Endometrial microvascular endothelial cells (primary cell): Measurements from ENCODE around the gene TRPM2. TPM values are rescaled to one million over a fixed set of nuclear protein-coding genes. Genes with fewer than 3 reads are reported as not detected.
"Not testable (repeated sequence)": the region's sequence is repeated elsewhere in the genome, so short reads cannot be mapped to it uniquely, and the experiment has no call there.

ENCODE experiments used
- in situ Hi-C: cut with HindIII; loops from 2 replicates; pipeline ENCODE4 v1.10.0; 2017; ENCODE audit warnings: low sequenced_read_pairs, low pct_unique_long_range_greater_than_20kb; ENCODE audit errors: inconsistent ontology term
- total RNA-seq: library from RNA; depleted of rRNA; stranded (reverse); fragments of >200 nt; gene quantifications from one replicate; pipeline ENCODE4 v1.2.3, GENCODE V29; 2015; ENCODE audit errors: inconsistent ontology term

Gene TRPM2
- total RNA-seq, 1 donor from 2014 or later, result 19.0 TPM

DNA sequence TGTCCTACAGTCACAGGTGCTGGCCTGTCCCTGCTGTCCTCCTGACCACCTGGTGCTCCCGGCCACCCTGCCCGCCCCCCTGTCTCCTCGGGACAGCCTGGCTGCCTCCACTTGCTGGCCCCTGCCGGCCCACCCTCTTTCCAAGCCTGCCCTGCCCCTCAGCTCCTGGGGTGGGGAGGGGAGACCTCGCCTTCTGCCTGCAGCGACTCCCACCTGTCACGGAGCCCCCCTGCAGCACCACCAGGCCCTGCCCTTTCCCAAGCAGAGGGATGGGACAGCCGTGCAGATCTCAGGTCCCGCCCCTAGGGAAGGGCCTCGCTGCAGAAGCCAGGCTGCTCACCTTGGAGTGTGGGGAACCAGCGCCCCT, 109.4 kb downstream of the TRPM2 start:
- in situ Hi-C loops, result no loop called here

DNA sequence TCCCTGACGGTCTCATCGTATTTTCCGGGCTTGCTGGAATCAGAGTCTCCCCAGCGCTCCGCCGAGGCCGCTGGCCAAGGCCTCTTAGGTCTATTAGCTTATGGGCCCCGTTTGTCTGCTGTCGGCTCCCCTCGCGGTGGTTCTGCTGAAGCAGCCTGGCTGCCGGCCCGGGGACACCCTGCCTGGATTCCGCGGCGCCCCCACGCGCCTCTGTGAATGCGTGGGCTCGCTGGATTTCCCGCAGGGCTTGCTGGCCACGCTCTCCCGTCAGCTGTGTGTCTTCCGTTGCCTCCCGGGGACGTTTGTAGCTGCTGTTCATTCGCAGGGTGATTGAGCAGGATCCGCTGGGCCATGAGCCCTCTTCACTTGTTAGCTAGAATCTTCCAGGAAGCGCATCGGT, 110.3 kb downstream of the TRPM2 start:
- in situ Hi-C loops, result no loop called here

DNA sequence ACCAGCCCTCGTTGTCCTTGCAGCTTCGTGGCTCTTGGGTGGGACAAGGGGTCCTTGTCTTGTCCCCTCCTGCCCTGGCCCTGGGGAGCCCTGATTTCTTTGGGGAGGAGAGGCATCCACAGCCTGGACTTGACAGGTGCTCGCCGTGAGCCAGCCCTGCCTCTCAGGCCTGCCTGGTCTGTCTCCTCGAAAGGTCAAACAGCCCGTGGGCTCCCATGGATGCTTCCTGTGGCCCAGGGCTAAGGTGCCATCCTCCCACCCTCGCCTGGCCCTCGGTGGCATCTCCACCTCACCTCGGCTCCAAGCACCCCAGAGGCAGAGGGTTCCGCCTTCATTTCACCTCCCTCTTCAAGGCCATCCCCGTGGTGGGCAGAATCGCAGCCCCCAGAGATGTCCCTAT, 110.9 kb downstream of the TRPM2 start:
- in situ Hi-C loops, result no loop called here

DNA sequence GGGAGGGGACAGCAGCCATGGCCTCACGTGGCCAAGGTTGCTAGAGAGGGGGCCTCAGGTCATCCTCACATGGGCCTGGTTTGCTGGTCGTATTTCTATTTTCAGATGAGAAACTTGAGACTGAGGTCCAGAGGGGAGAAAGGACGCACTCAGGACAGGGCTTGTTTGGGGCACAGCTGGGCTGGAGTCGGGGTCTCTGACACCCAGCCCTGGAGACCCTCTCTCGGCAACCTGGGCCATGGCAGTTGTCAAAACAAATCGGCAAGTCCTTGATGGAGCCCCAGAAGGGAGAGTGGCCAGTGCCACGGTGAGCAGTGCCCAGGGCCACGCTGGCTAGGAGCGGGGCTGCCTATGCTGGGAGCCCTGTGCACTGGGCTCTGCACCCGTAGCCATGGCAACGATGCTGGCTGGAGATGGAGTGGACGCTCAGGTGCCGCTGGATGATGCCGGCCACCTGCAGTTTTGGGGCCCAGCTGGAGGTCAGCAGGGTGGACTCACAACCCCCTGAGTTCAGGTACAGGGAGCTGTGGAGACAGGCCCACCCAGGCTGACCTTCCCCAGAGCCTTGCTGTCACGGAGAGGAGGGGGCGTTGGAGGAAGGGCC, 113.0 kb downstream of the TRPM2 start:
- in situ Hi-C loops, result no loop called here

DNA sequence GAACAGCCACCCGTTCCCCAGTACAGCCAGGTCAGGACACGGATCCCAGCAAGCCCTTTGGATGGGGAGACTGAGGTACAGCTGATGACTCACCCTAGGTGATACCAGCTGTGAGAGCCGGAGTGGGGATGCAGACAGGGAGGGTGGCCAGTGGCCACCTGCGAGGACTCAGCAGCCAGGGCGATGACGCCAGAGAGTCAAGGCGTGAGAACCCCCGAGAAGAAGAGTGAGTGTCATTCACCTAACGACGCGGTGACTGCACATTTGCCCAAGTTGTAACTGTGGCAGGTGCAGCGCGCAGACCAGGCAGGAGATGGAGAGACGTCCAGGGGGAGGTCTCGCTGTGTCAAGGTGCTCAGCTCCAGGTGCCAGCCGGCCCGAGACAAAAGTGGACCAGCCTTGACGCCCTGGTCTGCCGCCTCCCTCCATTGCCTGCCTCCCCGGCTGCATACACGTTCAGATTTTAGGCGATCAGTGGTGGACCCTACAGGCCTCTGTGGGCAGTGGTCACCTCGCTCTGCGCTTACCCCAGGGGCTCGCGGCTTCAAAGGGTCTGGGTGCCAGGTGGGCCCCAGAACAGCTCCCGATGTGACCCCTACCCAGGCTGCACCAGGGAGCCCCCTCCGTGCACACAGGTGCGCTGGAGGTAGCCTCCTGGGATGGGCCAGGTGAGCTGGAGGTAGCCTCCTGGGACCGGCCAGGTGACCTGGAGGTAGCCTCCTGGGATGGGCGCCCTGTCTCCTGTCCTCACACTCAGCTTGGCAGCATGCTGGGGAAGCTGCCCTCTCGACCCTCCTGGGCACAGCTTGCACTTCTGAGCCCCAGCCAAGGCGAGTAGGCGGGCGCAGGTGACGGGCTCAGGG, 113.8 kb downstream of the TRPM2 start:
- in situ Hi-C loops, result no loop called here

DNA sequence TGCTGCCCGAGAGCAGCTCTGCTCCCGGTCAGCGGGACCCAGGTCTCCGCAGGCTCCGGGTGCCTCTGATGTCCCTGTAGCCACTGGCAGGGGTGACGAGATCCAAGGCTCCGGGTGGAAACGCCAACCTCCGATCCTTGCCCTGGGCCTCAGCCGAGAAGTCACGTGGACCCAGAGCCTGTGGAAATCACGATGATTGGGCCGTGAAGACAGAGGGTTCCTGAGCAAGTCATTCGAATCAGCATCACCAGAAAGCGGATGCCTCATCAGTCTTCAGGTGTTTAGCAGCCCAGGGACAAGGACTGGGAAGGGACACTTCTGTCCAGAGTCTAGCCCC, 114.4 kb downstream of the TRPM2 start:
- in situ Hi-C loops, result no loop called here

DNA sequence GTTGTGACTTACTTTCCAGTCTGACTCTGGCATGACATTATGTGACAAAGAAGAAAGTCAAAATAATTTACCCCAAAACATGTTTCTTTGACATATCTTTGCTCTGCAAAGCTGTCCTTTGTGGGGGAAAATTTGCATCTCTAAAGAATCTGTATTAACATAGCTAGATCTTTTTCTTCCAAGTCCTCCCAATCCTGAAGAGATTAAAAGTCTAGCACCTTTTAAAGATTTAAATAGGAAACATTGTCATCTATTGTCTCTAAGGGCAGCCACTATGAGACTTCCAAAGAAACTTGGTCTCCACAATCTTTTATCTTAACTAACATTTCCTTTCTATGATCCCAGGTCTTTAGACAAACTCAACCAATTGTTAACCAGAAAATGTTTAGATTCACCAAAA, 117.9 kb downstream of the TRPM2 start:
- in situ Hi-C loops, result no loop called here

DNA sequence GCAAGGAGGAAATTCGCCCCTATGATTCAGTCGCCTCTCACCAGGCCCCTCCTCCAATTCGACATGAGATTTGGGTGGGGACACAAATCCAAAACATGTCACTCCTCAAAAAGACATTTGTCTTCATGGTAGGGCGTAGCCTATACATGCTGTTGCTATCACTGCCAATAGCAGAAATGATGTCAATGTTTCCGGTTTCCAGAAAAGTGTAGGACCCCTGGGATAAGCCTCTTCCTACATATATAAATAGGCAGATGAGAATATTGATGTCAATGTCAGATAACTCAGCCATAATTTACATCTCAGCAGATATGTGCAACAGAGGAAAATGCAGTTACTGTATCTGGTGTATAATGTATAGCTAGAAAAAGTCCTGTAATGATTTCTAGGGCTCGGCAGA, 118.6 kb downstream of the TRPM2 start:
- in situ Hi-C loops, result no loop called here

DNA sequence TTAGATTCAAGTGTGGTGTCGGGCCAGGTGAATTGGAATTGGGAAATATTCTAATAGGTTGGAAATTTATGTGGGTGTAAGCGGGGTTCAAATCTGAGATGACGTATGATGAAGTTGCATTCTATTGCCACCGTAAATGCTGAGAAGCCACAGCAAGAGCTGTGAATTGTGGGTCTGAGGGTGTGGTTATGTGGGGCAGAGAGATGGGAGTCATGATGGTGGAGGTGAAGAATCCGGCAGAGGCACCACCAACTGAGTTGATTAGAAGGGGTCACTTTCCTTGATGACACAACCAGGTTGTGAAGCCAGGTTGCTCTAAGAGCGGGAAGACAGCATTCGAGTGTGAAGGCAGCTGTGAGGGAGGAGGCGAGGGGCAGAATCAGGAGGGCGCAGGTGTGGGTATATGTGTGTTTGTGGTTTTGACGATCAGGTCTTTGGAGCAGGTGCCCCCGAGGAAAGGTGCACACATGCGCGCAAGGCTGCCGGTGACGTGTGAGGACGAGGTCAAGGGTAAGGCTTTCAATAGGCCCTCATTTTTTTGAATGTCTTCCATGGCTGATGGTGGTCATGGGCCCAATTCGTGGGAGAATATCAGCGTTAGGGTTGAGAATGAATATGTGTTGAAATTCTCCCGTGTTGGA, 120.6 kb downstream of the TRPM2 start:
- in situ Hi-C loops, result no loop called here

DNA sequence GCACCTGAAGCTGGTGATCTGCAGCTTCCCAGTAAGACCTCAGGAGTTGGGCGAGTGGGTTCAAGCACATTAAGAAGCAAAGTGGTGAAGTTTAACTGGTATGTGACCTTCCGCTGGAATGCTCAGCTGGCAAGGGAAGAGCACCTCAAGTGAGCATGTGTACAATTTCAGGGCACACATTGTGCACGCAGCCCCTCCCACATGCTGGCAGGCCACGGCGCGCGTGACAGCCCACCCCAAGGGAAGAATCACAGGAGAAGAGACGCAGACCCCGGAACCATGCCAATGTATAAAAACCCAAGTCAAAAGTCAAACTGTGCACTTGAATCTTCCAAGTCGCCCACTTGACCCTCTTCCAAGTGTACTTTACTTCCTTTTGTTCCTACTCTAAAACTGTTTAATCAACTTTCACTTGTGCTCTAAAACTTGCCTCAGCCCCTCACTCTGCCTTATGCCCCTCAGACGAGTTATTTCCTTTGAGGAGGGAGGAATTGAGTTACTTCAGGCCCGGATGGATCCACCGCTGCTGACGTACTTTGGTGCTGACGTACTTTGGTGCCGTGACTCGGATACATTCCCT, 121.9 kb downstream of the TRPM2 start:
- in situ Hi-C loops, result no loop called here

DNA sequence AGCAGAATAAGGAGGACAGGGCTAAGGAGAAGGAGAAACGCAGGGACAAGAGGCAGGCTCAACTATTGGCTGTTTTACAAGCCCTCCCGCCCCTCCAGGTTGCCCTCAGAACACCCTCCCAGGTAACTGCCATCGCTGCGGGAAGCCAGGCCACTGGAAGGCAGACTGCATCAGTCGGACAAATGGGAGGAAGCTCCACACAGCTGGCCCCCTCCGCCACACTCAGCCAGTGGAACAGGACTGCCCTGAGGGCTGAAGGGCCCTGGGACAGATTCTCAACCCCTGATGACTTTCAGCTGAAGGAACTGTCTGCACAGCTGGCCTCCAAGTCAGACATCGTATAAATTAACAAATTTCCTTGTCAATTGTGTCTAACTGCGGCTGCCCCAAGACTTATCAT, 123.7 kb downstream of the TRPM2 start:
- in situ Hi-C loops, result no loop called here

DNA sequence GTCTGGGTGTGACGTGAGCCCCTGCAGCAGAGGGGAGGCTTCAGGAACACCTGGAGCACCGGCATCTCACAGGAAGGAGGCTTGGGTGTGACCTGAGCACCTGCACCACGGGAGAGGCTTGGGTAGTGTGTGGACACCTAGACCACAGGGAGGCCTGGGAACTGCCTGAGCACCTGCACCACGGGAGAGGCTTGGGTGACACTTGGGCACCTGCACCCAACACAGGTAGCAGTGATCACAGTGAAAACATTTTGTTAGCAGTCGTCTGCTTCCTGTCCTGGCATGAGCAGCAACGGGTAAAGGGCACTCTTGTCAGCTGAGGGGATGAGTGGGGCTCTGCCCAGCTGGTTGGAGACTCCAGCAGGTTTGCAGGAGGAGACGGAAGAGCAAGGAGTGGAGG, 124.3 kb downstream of the TRPM2 start:
- in situ Hi-C loops, result no loop called here

DNA sequence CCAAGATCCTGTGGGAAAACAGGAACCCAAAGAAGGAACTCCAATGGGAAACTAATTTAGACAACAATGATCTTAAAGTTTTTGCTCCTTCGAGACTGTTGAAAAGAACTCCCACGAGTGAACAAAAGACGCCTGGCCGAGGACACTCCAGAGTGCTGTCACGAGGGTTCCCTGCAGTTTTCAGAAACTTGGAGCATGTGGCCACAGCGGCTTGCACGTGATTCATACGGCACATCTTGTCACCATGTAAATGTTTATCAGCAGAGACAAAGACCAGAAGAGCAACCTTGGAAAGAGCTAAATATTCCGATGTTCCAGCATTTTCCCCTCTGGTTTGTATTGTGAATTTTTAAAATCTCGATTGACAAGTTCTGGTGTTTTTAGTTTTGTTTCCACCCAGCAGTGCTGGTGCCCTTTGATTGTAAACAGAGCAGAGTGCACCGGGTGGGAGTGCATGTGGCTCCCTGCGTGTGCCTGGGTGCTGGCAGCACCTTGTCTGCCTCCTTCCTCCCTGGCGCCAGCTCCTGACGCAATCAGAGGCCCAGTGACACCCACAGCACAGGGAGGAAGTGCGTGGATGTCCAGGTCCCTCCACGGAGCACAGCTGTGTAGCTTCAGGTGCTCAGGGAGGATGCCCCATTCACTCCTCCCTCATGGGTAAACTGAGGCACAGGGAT, 124.8 kb downstream of the TRPM2 start:
- in situ Hi-C loops, result no loop called here

DNA sequence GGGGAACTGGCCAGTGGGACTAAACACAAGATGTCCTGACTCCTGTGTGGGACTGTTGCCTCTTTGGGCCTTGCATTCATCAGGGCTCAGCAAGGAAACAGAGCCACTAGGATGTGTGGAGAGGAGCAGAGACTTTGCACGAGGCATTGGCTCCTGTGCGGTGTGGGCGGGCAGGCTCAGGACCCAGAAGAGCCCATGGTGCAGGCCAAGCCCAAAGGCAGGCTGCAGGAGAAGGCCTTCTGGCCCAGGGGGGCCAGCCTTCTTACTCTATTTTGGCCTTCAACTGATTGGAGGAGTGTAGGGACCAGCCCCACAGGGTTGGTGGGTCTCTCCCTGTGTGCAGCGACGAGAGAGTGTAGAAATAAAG, 125.4 kb downstream of the TRPM2 start:
- in situ Hi-C loops, result no loop called here

DNA sequence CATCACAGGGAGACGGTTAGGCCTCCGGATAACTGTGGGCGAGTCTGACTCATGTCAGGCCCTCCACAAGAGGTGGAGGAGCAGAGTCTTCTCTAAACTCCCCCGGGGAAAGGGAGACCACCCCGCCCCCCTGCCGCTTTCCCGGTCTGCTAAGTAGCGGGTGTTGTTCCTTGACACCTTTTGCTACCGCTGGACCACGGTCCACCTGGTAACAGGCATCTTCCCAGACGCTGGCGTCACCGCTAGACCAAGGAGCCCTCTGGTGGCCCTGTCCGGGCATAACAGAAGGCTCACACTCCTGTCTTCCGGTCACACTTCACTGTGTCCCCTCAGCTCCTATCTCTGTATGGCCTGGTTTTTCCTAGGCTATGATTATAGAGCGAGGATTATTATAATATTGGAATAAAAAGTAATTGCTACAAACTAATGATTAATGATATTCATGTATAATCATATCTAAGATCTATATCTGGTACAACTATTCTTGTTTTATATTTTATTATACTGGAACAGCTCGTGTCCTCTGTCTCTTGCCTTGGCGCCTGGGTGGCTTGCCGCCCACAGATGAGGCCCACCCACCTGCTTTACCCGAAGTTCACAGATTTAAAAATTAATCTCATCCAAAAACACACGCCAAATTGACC, 126.3 kb downstream of the TRPM2 start:
- in situ Hi-C loops, result not testable (repeated sequence)

DNA sequence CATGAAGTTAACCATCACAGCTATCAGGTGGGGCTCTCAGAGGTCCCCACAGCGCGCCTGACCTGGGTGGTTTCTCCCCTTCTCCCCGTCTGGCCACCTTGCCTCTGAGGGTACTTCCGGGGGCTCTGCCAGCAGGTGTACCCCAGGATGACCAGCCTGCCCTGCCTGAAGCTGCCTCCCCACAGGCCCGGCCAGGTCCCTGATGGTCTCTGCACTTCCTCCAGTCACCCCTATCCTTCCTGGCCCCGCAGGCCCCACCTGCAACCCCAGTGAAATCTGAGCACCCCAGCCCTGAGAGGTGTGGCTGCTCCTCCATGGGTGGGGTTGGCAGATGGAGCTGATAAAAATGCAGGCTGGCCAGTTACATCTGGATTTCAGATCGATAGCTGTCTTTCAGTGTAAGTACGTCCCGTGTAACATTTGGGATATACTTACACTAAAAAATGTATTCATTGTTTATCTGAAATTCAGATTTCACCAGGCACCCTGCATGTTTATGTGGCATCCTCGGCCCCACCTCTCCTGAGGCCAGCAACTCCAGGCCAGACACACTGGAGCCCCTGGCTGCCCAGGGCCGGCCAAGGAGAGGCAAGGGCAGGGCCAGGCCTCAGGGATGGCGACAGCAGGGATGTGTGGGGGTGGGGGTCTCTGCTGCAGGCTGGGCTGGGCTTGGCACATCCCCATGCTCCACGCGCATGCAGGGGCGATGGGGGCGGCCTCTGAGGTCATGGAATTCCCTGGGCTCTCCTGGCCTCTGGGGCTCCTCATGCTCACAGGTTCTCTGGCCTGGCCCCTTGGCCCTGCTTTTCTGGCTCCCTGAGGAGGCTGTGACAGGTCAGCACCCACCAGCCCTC, 127.0 kb downstream of the TRPM2 start:
- in situ Hi-C loops, result no loop called here

DNA sequence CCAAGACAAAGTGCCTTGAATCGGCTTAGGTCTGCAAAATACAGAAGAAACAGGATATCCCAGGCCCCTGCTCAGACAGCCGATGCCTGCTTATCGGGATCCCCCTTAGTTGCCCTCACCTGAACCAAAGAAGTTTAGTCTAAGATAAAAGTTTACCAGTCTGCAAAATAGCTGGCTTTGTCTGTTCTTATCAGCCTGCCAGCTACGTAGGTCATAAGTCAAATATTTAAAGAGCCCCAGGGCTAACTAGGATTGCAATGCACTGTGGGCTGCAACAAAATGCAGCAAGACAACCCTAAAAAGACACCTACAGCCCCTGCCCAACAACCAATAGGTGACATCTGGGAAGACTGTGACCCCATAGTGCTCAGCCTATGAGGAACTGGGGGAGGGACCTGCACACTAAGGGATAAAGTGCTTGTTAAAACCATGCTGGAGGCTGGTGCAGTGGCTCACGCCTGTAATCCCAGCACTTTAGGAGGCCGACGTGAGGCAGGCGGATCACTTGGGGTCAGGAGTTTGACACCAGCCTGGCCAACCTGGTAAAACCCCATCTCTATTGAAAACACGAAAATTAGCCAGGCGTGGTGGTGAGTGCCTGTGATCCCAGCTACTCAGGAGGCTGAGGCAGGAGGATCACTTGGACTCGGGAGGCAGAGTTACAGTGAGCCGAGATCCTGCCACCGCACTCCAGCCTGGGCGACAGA, 129.3 kb downstream of the TRPM2 start:
- in situ Hi-C loops, result no loop called here
